WTC11 (cell line): ENCODE data around the gene SKOR2. TPM values are rescaled to one million over a fixed set of nuclear protein-coding genes. Genes with fewer than 3 reads are reported as not detected.

Source experiments
- ATAC-seq: fragments of 200-7000 bp; cut with Tn5 transposase; 2 replicates; pipeline ENCODE4 v1.10.0; 2021; ENCODE audit warnings: mild to moderate bottlenecking, moderate library complexity
- CTCF ChIA-PET: fragments of 300-600 bp; sonication (Branson Sonifier 250); formaldehyde crosslinking; loops from one replicate; lab custom pipeline; 2021; ENCODE audit warnings: antibody characterized with exemption; lab: Charles Lee
- POLR2A ChIA-PET: fragments of 350-600 bp; sonication (Branson Sonifier 250); formaldehyde crosslinking; loops from one replicate; lab custom pipeline; 2021; ENCODE audit warnings: antibody characterized with exemption; lab: Charles Lee
- DNase-seq: peaks from one replicate; pipeline ENCODE4 v3.0.0; 2021; ENCODE audit warnings: low spot score
- H3K27ac Mint-ChIP-seq: 2 replicates; pipeline ENCODE4 v1.8.0; 2021; ENCODE audit warnings: mixed read lengths
- H3K27me3 Mint-ChIP-seq: 2 replicates; pipeline ENCODE4 v1.8.0; 2021; ENCODE audit warnings: low read depth, mild to moderate bottlenecking, moderate library complexity, mixed read lengths
- H3K36me3 Mint-ChIP-seq: 2 replicates; pipeline ENCODE4 v1.8.0; 2021; ENCODE audit warnings: mixed read lengths
- H3K4me1 Mint-ChIP-seq: 2 replicates; pipeline ENCODE4 v1.8.0; 2022; ENCODE audit warnings: mixed read lengths
- H3K4me3 Mint-ChIP-seq: 2 replicates; pipeline ENCODE4 v1.8.0; 2021; ENCODE audit warnings: mild to moderate bottlenecking, moderate library complexity, mixed read lengths
- H3K9me3 Mint-ChIP-seq: 2 replicates; pipeline ENCODE4 v1.8.0; 2021; ENCODE audit warnings: mixed read lengths
- CTCF ChIP-seq: fragments of 200-600 bp; IDR thresholded peaks from 2 replicates; pipeline ENCODE4 v1.8.0; 2022; ENCODE audit warnings: antibody characterized with exemption
- FOXP1 ChIP-seq: sonication (generic); formaldehyde crosslinking; IDR thresholded peaks from 2 replicates; pipeline ENCODE4 v1.8.0; 2022; ENCODE audit warnings: missing genetic modification reagents, mild to moderate bottlenecking, moderate library complexity, borderline replicate concordance
- GTF2I ChIP-seq: fragments of 250-450 bp; sonication (Bioruptor Pico); conservative IDR thresholded peaks from 2 replicates; pipeline ENCODE4 v1.4.0; 2021; ENCODE audit warnings: mild to moderate bottlenecking
- KAT7 ChIP-seq: sonication (generic); formaldehyde crosslinking; IDR thresholded peaks from 2 replicates; pipeline ENCODE4 v1.8.1; 2023; ENCODE audit warnings: missing genetic modification reagents, mild to moderate bottlenecking, borderline replicate concordance
- MAX ChIP-seq: sonication (generic); formaldehyde crosslinking; IDR thresholded peaks from 2 replicates; pipeline ENCODE4 v1.8.0; 2022; ENCODE audit warnings: mild to moderate bottlenecking, missing genetic modification reagents
- OVOL2 ChIP-seq: fragments of 250-450 bp; sonication (Bioruptor Pico); IDR thresholded peaks from 2 replicates; pipeline ENCODE4 v1.9.0; 2021; ENCODE audit warnings: mild to moderate bottlenecking, borderline replicate concordance
- ZNF219 ChIP-seq: sonication (generic); formaldehyde crosslinking; IDR thresholded peaks from 2 replicates; pipeline ENCODE4 v1.8.0; 2023; ENCODE audit warnings: missing genetic modification reagents, mild to moderate bottlenecking, borderline replicate concordance
- ZNF281 ChIP-seq: sonication (generic); formaldehyde crosslinking; IDR thresholded peaks from 2 replicates; pipeline ENCODE4 v1.8.0; 2023; ENCODE audit warnings: mild to moderate bottlenecking, missing genetic modification reagents
- total RNA-seq: library from RNA; stranded (reverse); gene quantifications from 3 replicates; pipeline ENCODE4 v1.2.3, GENCODE V29; 2021
- TF ChIP-seq, protein P1 (sequence below): sonication (generic); formaldehyde crosslinking; IDR thresholded peaks from 2 replicates; pipeline ENCODE4 v1.8.0; 2023; ENCODE audit warnings: missing genetic modification reagents, mild to moderate bottlenecking, borderline replicate concordance
- TF ChIP-seq, protein P2 (sequence below): sonication (generic); formaldehyde crosslinking; IDR thresholded peaks from 2 replicates; pipeline ENCODE4 v1.8.1; 2023; ENCODE audit warnings: mild to moderate bottlenecking, moderate library complexity, missing genetic modification reagents

The SKOR2 gene
- total RNA-seq, 1 experiment from 2014 or later, result 1.3 TPM

DNA sequence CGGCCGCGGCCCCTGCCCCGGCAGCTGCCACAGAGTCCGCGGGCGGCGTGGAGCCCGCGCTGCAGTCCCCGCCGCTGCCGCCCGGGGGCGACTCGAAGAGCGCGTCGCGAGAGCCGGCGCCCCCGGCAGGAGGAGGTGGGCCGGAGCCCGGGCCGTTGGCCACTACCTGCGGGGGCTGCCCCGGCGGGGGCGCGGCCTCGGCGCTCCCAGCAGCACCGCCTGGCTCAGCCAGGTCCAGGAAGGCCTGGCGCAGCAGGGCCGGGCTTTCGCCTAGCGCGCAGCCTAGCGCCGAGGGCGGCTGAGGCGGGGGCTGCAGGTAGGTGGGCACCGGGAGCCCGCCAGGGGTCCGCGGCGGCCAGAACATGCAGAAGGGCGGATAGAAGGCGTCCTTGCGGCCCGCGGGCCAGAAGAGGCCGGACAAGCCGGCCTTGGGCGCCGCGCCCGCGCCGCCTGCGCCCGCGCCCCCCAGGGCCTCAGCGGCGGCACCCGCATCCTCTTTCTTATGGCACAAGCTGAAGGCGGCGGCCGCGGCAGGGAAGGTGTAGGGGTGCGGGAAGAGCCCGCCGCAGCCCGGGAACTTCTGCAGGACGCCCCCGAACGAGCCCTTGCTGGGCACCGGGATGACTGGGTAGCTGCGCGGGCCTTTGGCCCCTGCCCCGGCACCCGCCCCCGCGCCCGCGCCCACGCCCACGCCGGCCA lies 3.9 kb downstream of the SKOR2 start:
- Mint-ChIP-seq H3K4me1 (peaks cover 67% of the 10 kb centered on the region), H3K27me3 (peaks cover 65% of the 10 kb centered on the region), H3K36me3 (peaks cover 8% of the 10 kb centered on the region; the same call in 1 of the 2 replicates), H3K9me3 (no peaks in the 10 kb centered on the region), H3K4me3 (no peak overlapping the region), H3K27ac (no peak overlapping the region)
- TF ChIP-seq CTCF (peak; percentile 82), ZNF281 (CRISPR knock-in tag) (no peak), FOXP1 (0 out of 2 replicates have a peak, but pooled peaks have one; percentile 22), ZNF219 (CRISPR knock-in tag) (no peak), KAT7 (peak; percentile 72; the same call in 1 of the 2 replicates)
- peak; percentile 71 for DNase-seq
- ATAC-seq, result peak; percentile 68
- ChIA-PET POLR2A (interaction anchor here (1.0 to 1.5 kb wide), 2 partner anchors 15 to 16 kb away, joined by 3 to 4 read pairs; no protein-coding TSS in a partner anchor), CTCF (interaction anchor here (1.0 to 3.2 kb wide), 7 partner anchors 14 to 509 kb away, joined by 3 to 36 read pairs (median 5); no protein-coding TSS in a partner anchor)

GRCh38 chr18:47247036-47247415 lies 4.4 kb downstream of the SKOR2 start:
- Mint-ChIP-seq H3K27me3 (peaks cover 59% of the 10 kb centered on the region), H3K36me3 (peaks cover 8% of the 10 kb centered on the region; the same call in 1 of the 2 replicates), H3K9me3 (no peaks in the 10 kb centered on the region), H3K27ac (no peak overlapping the region), H3K4me1 (peaks cover 64% of the 10 kb centered on the region), H3K4me3 (peak overlapping the region; percentile 69)
- ChIA-PET POLR2A (interaction anchor here (1.5 kb wide), 1 partner anchor 15 kb away, joined by 4 read pairs; no protein-coding TSS in a partner anchor), CTCF (interaction anchor here (0.6 to 3.2 kb wide), 12 partner anchors 9 to 509 kb away, joined by 3 to 36 read pairs (median 4); no protein-coding TSS in a partner anchor)
- peak; percentile 2 for ATAC-seq
- DNase-seq, result peak; percentile 25
- no peak for TF ChIP-seq MAX (CRISPR knock-in tag)
- no peak for TF ChIP-seq KAT7
- TF ChIP-seq GTF2I (CRISPR knock-in tag), result no peak
- TF ChIP-seq OVOL2, result no peak

- ChIA-PET CTCF (interaction anchor here (0.6 to 3.2 kb wide), 13 partner anchors 8 to 510 kb away, joined by 3 to 36 read pairs (median 4); no protein-coding TSS in a partner anchor), POLR2A (interaction anchor here (1.5 kb wide), 1 partner anchor 16 kb away, joined by 4 read pairs; no protein-coding TSS in a partner anchor)
- ATAC-seq, result peak; percentile 6; the same call in 1 of the 2 replicates
- peaks cover 59% of the 10 kb centered on the region for H3K4me1 Mint-ChIP-seq
- H3K36me3 Mint-ChIP-seq, result peaks cover 8% of the 10 kb centered on the region; the same call in 1 of the 2 replicates
- H3K9me3 Mint-ChIP-seq, result no peaks in the 10 kb centered on the region
- peak overlapping the region; percentile 69 for H3K4me3 Mint-ChIP-seq
- peaks cover 52% of the 10 kb centered on the region for H3K27me3 Mint-ChIP-seq
- no peak overlapping the region for H3K27ac Mint-ChIP-seq
- TF ChIP-seq, protein P1, sequence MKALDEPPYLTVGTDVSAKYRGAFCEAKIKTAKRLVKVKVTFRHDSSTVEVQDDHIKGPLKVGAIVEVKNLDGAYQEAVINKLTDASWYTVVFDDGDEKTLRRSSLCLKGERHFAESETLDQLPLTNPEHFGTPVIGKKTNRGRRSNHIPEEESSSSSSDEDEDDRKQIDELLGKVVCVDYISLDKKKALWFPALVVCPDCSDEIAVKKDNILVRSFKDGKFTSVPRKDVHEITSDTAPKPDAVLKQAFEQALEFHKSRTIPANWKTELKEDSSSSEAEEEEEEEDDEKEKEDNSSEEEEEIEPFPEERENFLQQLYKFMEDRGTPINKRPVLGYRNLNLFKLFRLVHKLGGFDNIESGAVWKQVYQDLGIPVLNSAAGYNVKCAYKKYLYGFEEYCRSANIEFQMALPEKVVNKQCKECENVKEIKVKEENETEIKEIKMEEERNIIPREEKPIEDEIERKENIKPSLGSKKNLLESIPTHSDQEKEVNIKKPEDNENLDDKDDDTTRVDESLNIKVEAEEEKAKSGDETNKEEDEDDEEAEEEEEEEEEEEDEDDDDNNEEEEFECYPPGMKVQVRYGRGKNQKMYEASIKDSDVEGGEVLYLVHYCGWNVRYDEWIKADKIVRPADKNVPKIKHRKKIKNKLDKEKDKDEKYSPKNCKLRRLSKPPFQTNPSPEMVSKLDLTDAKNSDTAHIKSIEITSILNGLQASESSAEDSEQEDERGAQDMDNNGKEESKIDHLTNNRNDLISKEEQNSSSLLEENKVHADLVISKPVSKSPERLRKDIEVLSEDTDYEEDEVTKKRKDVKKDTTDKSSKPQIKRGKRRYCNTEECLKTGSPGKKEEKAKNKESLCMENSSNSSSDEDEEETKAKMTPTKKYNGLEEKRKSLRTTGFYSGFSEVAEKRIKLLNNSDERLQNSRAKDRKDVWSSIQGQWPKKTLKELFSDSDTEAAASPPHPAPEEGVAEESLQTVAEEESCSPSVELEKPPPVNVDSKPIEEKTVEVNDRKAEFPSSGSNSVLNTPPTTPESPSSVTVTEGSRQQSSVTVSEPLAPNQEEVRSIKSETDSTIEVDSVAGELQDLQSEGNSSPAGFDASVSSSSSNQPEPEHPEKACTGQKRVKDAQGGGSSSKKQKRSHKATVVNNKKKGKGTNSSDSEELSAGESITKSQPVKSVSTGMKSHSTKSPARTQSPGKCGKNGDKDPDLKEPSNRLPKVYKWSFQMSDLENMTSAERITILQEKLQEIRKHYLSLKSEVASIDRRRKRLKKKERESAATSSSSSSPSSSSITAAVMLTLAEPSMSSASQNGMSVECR (CRISPR knock-in tag), result no peak
- TF ChIP-seq, protein P2, sequence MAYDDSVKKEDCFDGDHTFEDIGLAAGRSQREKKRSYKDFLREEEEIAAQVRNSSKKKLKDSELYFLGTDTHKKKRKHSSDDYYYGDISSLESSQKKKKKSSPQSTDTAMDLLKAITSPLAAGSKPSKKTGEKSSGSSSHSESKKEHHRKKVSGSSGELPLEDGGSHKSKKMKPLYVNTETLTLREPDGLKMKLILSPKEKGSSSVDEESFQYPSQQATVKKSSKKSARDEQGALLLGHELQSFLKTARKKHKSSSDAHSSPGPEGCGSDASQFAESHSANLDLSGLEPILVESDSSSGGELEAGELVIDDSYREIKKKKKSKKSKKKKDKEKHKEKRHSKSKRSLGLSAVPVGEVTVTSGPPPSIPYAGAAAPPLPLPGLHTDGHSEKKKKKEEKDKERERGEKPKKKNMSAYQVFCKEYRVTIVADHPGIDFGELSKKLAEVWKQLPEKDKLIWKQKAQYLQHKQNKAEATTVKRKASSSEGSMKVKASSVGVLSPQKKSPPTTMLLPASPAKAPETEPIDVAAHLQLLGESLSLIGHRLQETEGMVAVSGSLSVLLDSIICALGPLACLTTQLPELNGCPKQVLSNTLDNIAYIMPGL (CRISPR knock-in tag), result 0 out of 2 replicates have a peak, but pooled peaks have one; percentile 27
- peak; percentile 33 for DNase-seq
Observed at GRCh38 chr18:47246027-47246971, 5.2 kb downstream of the SKOR2 start.
